Osteoblast (primary cell): ENCODE data around the gene GALNT9. TPM values are rescaled to one million over a fixed set of nuclear protein-coding genes. Genes with fewer than 3 reads are reported as not detected.

Experiments used
- DNase-seq: peaks from one replicate; pipeline ENCODE4 v3.0.0; 2011; ENCODE audit warnings: low spot score, mixed read lengths; ENCODE audit not compliant: insufficient read length; ENCODE audit errors: missing footprints
- H2AFZ ChIP-seq: 2 replicates; pipeline ENCODE4 v1.6.0; 2011; ENCODE audit warnings: mild to moderate bottlenecking, low read length
- H3K27ac ChIP-seq: 2 replicates; pipeline ENCODE4 v1.5.1; 2011; ENCODE audit warnings: mild to moderate bottlenecking, low read depth, low read length, moderate library complexity
- H3K27me3 ChIP-seq: 2 replicates; pipeline ENCODE4 v1.6.0; 2012; ENCODE audit warnings: mild to moderate bottlenecking, control low read depth, inconsistent platforms, low read length, moderate library complexity; ENCODE audit not compliant: insufficient read depth
- H3K36me3 ChIP-seq: 2 replicates; pipeline ENCODE4 v1.5.1; 2011; ENCODE audit warnings: mild to moderate bottlenecking, low read length, control low read depth, moderate library complexity; ENCODE audit not compliant: insufficient read depth
- H3K4me1 ChIP-seq: 2 replicates; pipeline ENCODE4 v1.5.1; 2011; ENCODE audit warnings: mild to moderate bottlenecking, low read length, control low read depth, moderate library complexity; ENCODE audit not compliant: insufficient read depth
- H3K4me2 ChIP-seq: 2 replicates; pipeline ENCODE4 v1.6.0; 2011; ENCODE audit warnings: mild to moderate bottlenecking, low read length; ENCODE audit not compliant: insufficient read depth
- H3K4me3 ChIP-seq: fragments of 200-600 bp; sonication (generic); 3 replicates; pipeline ENCODE4 v1.5.1; 2012; ENCODE audit warnings: mild to moderate bottlenecking, low read length, inconsistent platforms; ENCODE audit not compliant: insufficient read depth
- H3K79me2 ChIP-seq: 2 replicates; pipeline ENCODE4 v1.6.0; 2012; ENCODE audit warnings: mild to moderate bottlenecking, low read length, control low read depth, inconsistent platforms; ENCODE audit not compliant: insufficient read depth
- H3K9me3 ChIP-seq: 2 replicates; pipeline ENCODE4 v1.5.1; 2011; ENCODE audit warnings: low read depth, low read length, control low read depth
- H4K20me1 ChIP-seq: 2 replicates; pipeline ENCODE4 v1.6.0; 2012; ENCODE audit warnings: mild to moderate bottlenecking, low read length, control low read depth; ENCODE audit not compliant: insufficient read depth
- CTCF ChIP-seq: IDR thresholded peaks from 2 replicates; pipeline ENCODE4 v1.5.1; 2011; ENCODE audit warnings: mild to moderate bottlenecking, low read depth, low read length, moderate library complexity; ENCODE audit errors: extremely low read depth
- total RNA-seq: library from RNA; depleted of rRNA; stranded (reverse); fragments of >200 nt; gene quantifications from 2 replicates; pipeline ENCODE4 v1.2.3, GENCODE V29; 2012

The GALNT9 gene
- total RNA-seq, 1 donor = 0.36 TPM

GRCh38 chr12:132345126-132345525 is 15.7 kb upstream of the GALNT9 start:
- Histone ChIP-seq H3K79me2 (no peaks in the 10 kb centered on the region), H3K27ac (no peak overlapping the region), H4K20me1 (no peaks in the 10 kb centered on the region), H3K4me1 (no peaks in the 10 kb centered on the region), H3K4me2 (no peak overlapping the region), H3K36me3 (no peaks in the 10 kb centered on the region), H3K4me3 (no peak overlapping the region), H2AFZ (no peak overlapping the region), H3K9me3 (no peaks in the 10 kb centered on the region), H3K27me3 (peaks cover 8% of the 10 kb centered on the region)
- no peak for DNase-seq
- no peak for TF ChIP-seq CTCF

- H3K9me3 ChIP-seq = no peaks in the 10 kb centered on the region
- TF ChIP-seq CTCF = no peak
Measured at GRCh38 chr12:132344601-132345000, 15.2 kb upstream of the GALNT9 start.

GRCh38 chr12:132344181-132344580 is 14.8 kb upstream of the GALNT9 start:
- no peak for TF ChIP-seq CTCF
- Histone ChIP-seq H2AFZ (no peak overlapping the region), H4K20me1 (no peaks in the 10 kb centered on the region), H3K27me3 (peaks cover 8% of the 10 kb centered on the region), H3K9me3 (no peaks in the 10 kb centered on the region), H3K4me3 (no peak overlapping the region), H3K27ac (no peak overlapping the region), H3K79me2 (no peaks in the 10 kb centered on the region), H3K36me3 (no peaks in the 10 kb centered on the region), H3K4me1 (no peaks in the 10 kb centered on the region), H3K4me2 (no peak overlapping the region)
- no peak for DNase-seq

More at GRCh38 chr12:132344601-132345000, 15.2 kb upstream of the GALNT9 start:
- no peak for DNase-seq
- H2AFZ ChIP-seq = no peak overlapping the region
- no peaks in the 10 kb centered on the region for H3K79me2 ChIP-seq
- no peaks in the 10 kb centered on the region for H3K36me3 ChIP-seq
- H4K20me1 ChIP-seq = no peaks in the 10 kb centered on the region
- no peaks in the 10 kb centered on the region for H3K4me1 ChIP-seq
- no peak overlapping the region for H3K27ac ChIP-seq
- peaks cover 8% of the 10 kb centered on the region for H3K27me3 ChIP-seq
- no peak overlapping the region for H3K4me2 ChIP-seq
- H3K4me3 ChIP-seq = no peak overlapping the region

GRCh38 chr12:132343294-132344004 is 14.1 kb upstream of the GALNT9 start:
- H3K4me2 ChIP-seq = no peak overlapping the region
- no peak for DNase-seq
- H3K9me3 ChIP-seq = no peaks in the 10 kb centered on the region

More at GRCh38 chr12:132343294-132344004, 14.1 kb upstream of the GALNT9 start:
- TF ChIP-seq CTCF = no peak
- Histone ChIP-seq H3K79me2 (no peaks in the 10 kb centered on the region), H3K4me3 (no peak overlapping the region), H3K27ac (no peak overlapping the region), H3K36me3 (no peaks in the 10 kb centered on the region), H4K20me1 (no peaks in the 10 kb centered on the region), H3K27me3 (peaks cover 8% of the 10 kb centered on the region), H2AFZ (no peak overlapping the region), H3K4me1 (no peaks in the 10 kb centered on the region)
